ENCODE results near the gene USP33. TPM values are rescaled to one million over a fixed set of nuclear protein-coding genes. Genes with fewer than 3 reads are reported as not detected.
A peak's percentile ranks its signal among the peaks of the same experiment; 100 is the strongest.

USP33 gene
- total and polyA plus RNA-seq, 10 of the 15 experiments (the other 5 are each of a cell fraction or from before 2014, with no cell fraction given), result 13.1 to 49.9 (median 32.2) TPM

GRCh38 chr1:77682460-77683159 is 77.0 kb downstream of the USP33 start, which contains the start of gene ZZZ3 (continued):
- peak; percentile 39; the same call in 1 of the 2 replicates for TF ChIP-seq MTA2 (IDR thresholded peaks at IDR 0.05; ENCODE audit: low read depth)
- no peak for TF ChIP-seq HDAC2 (IDR thresholded peaks at IDR 0.05)
- no peak for TF ChIP-seq ZBTB4 (CRISPR knock-in tag; IDR thresholded peaks at IDR 0.05)
- TF ChIP-seq FOS (IDR thresholded peaks at IDR 0.05; ENCODE audit: borderline replicate concordance, extremely low read depth, insufficient read length), result peak; percentile 31
- no peak for TF ChIP-seq WRNIP1 (IDR thresholded peaks at IDR 0.05; ENCODE audit: borderline replicate concordance, low read depth, low read length)
- TF ChIP-seq ZZZ3 (IDR thresholded peaks at IDR 0.05; ENCODE audit: control insufficient read depth, insufficient read length, low read depth), result no peak
- peak; percentile 46; the same call in 1 of the 2 replicates for TF ChIP-seq NR2C1 (IDR thresholded peaks at IDR 0.05)
- TF ChIP-seq JUND (IDR thresholded peaks at IDR 0.05; ENCODE audit: low read depth, low read length), result 0 out of 2 replicates have a peak, but pooled peaks have one; percentile 6
- no peak for TF ChIP-seq NRF1 (conservative IDR thresholded peaks at IDR 0.05; ENCODE audit: low read depth, low read length)
- TF ChIP-seq IKZF1 (conservative IDR thresholded peaks at IDR 0.05), result peak; percentile 68
- no peak for TF ChIP-seq BCL3 (IDR thresholded peaks at IDR 0.05; ENCODE audit: borderline replicate concordance, insufficient read depth, low read depth, low read length, poor library complexity, severe bottlenecking)
- no peak for TF ChIP-seq CUX1 (IDR thresholded peaks at IDR 0.05; ENCODE audit: insufficient replicate concordance, low read depth, low read length)
- TF ChIP-seq RELB (IDR thresholded peaks at IDR 0.05; ENCODE audit: low read depth), result peak; percentile 99

Data from GM12878 (cell line).